GM12864 (cell line): ENCODE data around the gene PAF1.

Experiments
- DNase-seq: peaks from one replicate; pipeline ENCODE4 v3.0.0-alpha.2; 2011; ENCODE audit warnings: low read depth
- H3K4me3 ChIP-seq: 2 replicates; pipeline ENCODE4 v1.5.1; 2011; ENCODE audit warnings: mild to moderate bottlenecking, low read depth, low read length, control low read depth
- TF ChIP-seq, protein P1 (sequence below): IDR thresholded peaks from 2 replicates; pipeline ENCODE4 v1.5.1; 2011; ENCODE audit warnings: low read depth, mild to moderate bottlenecking, moderate library complexity, low read length, control low read depth, inconsistent platforms; ENCODE audit errors: missing control alignments

PAF1 gene

DNA sequence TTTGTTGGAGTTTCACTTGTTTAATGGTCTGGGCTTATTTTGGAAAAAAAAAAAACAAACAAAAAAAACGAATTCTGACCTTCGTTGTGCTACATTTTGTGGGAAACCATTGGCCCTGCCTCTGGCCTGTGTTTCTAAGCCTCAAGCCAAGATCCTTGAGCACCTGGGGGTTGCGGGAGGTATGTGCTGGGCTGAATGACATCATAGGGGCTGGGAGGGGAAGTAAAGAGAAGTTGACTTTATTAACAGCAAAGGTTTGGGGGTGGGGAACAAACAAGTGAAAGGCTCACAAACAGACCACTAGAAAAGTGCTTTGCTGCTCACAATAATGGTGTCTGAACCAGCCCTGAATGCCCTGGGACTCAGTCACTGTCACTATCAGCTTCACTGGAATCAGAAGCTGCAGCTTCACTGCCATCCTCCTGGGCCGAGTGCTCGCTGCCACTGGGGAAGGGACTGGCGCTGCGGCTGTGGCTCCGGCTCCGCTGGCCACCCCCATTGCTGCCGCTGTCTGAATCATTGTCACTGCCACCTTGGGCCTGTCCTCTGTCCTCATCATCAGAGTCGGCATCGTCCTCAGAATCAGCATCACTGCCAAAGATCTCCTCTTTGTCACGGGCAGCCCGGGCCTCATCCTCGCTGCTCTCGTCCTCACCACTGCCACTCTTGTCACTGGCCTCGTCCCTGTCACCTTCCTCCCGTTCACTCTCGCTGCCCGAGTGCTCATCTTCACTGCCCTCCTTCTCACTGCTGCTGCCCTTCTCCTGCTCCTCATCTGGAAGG is 5.1 kb downstream of the PAF1 start:
- DNase-seq = no peak
- no peak overlapping the region for H3K4me3 ChIP-seq
- TF ChIP-seq, protein P1, sequence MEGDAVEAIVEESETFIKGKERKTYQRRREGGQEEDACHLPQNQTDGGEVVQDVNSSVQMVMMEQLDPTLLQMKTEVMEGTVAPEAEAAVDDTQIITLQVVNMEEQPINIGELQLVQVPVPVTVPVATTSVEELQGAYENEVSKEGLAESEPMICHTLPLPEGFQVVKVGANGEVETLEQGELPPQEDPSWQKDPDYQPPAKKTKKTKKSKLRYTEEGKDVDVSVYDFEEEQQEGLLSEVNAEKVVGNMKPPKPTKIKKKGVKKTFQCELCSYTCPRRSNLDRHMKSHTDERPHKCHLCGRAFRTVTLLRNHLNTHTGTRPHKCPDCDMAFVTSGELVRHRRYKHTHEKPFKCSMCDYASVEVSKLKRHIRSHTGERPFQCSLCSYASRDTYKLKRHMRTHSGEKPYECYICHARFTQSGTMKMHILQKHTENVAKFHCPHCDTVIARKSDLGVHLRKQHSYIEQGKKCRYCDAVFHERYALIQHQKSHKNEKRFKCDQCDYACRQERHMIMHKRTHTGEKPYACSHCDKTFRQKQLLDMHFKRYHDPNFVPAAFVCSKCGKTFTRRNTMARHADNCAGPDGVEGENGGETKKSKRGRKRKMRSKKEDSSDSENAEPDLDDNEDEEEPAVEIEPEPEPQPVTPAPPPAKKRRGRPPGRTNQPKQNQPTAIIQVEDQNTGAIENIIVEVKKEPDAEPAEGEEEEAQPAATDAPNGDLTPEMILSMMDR = no peak

DNA sequence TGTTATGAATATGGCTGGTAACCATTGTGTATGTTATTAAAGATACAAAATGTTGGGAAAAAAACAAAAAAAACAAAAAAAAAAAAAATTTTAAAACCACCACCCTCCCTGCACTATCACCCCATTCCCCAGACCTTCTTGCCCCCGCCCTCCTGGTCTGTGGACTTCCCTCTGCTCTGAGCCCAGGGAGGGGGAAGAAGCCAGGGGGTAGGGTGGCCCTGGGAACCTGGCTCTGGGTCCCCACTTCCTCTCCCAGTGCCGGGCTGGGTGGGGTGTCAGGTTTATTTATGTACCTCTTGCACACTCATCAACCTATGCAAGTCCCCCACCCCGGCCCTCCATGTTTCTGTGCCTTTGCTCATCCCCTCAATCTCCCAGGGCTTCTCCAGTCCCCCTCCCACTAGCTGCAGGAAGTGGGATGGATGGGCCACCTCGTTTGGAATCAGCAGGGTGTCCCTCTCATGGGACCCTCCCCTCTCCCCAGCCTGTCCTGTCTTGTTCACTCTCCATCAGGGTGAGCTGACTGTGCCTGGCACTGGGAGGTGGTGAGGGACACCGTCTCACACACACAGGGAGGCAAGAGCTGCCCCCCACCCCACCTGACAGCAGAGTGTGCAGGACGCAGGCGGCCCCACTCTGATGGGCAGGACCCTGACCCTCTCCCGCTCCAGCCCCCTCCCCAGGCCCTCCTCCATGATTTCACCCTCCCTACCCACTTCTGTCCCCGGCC is 5.9 kb downstream of the PAF1 start:
- H3K4me3 ChIP-seq = no peak overlapping the region
- TF ChIP-seq, protein P1 = no peak
- DNase-seq = no peak

DNA sequence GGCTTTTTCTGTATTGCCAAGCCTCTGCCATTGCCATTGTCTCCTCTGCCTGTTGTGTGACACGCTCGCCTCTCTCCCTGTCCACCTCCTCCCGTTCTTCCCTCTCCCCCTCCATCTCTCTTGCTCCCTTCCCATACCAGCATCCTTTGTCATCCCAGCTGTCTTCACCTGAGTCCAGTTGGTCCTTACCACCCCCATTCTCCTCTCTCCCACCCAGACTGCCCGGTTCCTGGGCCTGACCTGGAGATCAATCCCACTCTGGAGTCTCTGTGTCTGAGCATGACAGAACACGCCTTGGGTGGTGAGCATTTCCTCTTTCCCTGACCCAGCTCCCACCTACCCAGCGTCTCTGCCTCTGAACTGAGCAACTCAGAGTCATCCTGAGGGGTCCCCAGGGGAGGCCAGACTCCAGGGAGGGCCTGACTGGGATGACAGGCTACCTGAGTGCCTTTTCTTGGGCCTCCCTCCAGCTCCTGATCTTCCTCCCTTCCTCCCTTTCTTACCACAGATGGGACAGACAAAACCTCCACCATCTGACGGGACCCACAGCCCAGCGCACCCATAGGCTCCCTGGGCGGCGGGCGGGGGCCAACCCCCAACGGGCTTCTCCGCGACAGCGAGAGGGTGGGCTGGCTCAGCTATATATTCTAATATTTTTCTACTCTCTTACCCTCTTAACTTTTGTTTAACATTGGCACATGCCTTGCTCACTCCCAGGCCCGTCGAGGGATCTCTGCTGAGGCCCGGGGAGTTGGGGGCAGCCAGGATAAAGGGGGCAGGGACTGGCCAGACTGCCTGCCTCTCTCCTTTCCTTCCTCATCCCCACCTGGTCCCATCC is 7.7 kb downstream of the PAF1 start:
- no peak for DNase-seq
- TF ChIP-seq, protein P1 = no peak
- H3K4me3 ChIP-seq = no peak overlapping the region

DNA sequence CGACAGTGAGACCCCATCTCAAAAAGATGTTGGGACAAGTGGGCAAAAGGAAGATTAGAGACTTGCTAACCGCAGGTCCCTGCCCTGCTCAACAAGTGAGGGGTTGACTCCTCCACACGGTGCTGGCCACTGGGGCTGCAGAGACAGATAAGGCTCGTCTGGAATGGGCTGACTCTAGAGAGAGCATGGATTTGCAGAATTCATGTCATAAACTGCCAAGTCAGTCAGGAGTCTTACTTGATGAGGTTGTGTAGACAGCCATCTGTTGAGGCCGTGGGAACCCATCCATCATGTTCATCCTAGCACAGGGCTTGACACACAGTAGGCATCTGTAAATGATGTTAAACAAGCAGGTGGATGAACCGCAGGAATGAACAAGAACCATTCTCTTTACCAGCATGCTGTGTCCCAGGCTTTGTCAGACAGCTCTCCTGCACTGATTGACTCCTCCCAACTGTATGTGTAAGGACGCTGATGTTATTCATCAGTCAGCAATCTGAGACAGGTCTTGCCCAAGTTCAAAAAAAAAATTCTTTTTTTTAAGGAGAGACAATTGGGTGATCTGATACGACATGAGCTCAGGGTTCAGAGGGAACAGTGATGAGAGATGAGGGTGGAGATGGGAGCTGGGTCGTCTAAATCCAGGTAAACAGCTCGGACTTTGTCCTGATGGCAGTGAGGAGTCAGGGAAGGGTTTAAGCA is 8.8 kb downstream of the PAF1 start:
- no peak for DNase-seq
- no peak overlapping the region for H3K4me3 ChIP-seq
- TF ChIP-seq, protein P1 = no peak

DNA sequence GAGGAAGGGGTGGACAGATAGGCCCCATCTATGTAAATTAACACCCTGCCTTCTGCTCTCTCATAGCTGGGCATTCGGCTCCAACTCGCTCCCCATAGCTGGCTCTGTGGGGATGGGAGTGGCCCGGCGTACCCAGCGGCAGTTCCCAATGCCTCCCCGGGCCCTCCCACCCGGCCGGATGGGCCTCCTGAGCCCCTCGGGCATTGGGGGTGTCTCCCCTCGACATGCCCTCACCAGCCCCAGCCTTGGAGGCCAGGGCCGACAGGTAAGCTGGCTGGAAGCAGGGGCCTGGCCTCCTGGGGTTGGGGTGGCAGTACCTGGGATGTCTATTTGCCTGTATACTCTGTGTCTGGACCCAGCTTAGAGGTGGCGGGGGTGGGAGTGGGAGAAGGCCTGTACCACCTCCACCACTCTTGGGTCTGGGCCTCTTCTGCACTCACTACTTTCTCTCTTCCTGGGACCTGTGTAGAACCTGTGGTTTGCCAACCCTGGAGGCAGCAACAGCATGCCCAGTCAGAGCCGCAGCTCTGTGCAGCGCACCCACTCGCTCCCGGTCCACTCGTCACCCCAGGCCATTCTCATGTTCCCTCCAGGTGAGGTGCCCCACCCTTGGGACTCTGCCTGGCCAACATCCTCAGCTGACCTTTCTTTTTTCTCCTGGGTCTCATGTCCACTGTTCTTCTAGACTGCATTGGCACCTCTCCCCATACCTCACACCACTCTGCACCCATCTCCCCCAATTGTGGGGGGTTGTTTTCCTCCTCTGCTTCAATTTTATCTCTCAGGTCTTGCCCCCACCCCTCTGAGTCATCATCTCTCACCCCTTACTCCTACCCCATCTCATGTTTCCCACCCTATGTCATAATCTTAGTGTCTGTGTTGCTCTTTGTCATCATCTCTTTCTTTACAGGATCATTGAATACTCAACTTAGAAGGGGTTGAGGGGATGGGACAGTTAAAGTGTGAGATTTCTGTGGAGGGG is 10.1 kb downstream of the PAF1 start:
- no peak for DNase-seq
- no peak overlapping the region for H3K4me3 ChIP-seq
- TF ChIP-seq, protein P1 = no peak
